Parathyroid adenoma (tissue), 2 donors: ENCODE data around the gene SSX7.
"Not testable (repeated sequence)": the region's sequence is repeated elsewhere in the genome, so short reads cannot be mapped to it uniquely, and the experiment has no call there.

Experiments
- H2AFZ ChIP-seq: fragments of 300-600 bp; sonication (generic); one replicate; pipeline ENCODE4 v1.7.0; 2017; ENCODE audit warnings: antibody characterized with exemption, mild to moderate bottlenecking
- H3K27ac ChIP-seq: fragments of 300-600 bp; sonication (generic); one replicate; pipeline ENCODE4 v1.7.0; 2017
- H3K27me3 ChIP-seq: fragments of 300-600 bp; sonication (generic); one replicate; pipeline ENCODE4 v1.7.0; 2017; ENCODE audit warnings: low read length; ENCODE audit not compliant: control insufficient read depth, insufficient read depth
- H3K36me3 ChIP-seq: fragments of 300-600 bp; sonication (generic); one replicate; pipeline ENCODE4 v1.7.0; 2017; ENCODE audit warnings: low read length; ENCODE audit not compliant: control insufficient read depth, insufficient read depth
- H3K4me1 ChIP-seq: fragments of 300-600 bp; sonication (generic); one replicate; pipeline ENCODE4 v1.7.0; 2017; ENCODE audit warnings: control low read depth
- H3K4me2 ChIP-seq: fragments of 300-600 bp; sonication (generic); one replicate; pipeline ENCODE4 v1.7.0; 2017; ENCODE audit warnings: low read length
- H3K4me3 ChIP-seq: fragments of 300-600 bp; sonication (generic); one replicate; pipeline ENCODE4 v1.7.0; 2017; ENCODE audit warnings: low read depth, low read length
- H3K79me2 ChIP-seq: fragments of 300-600 bp; sonication (generic); one replicate; pipeline ENCODE4 v1.7.0; 2017; ENCODE audit warnings: control low read depth
- H3K9ac ChIP-seq: fragments of 300-600 bp; sonication (generic); one replicate; pipeline ENCODE4 v1.7.0; 2017; ENCODE audit warnings: mild to moderate bottlenecking
- H3K9me3 ChIP-seq: fragments of 300-600 bp; sonication (generic); one replicate; pipeline ENCODE4 v1.7.0; 2017; ENCODE audit warnings: low read length; ENCODE audit not compliant: control insufficient read depth
- CTCF ChIP-seq: fragments of 300-600 bp; sonication (generic); IDR thresholded peaks from one replicate; pipeline ENCODE4 v1.7.0; 2017; ENCODE audit warnings: antibody characterized with exemption, mild to moderate bottlenecking
- donor health status: primary hyperparathyroidism.

The SSX7 gene

GRCh38 chrX:52654800-52655199, at the start of gene SSX7:
Gene SSX7, minus strand, starts transcription at chrX:52654900. Its CDS starts 1,428 bp downstream, at chrX:52653472.
- H3K36me3 ChIP-seq, H3K9me3 ChIP-seq, H3K27ac ChIP-seq, H3K27me3 ChIP-seq, H3K4me3 ChIP-seq, H3K9ac ChIP-seq, H3K4me2 ChIP-seq, H3K79me2 ChIP-seq, H2AFZ ChIP-seq, H3K4me1 ChIP-seq: not testable (repeated sequence)

GRCh38 chrX:52692034-52692433, 37.3 kb upstream of the SSX7 start:
- not testable (repeated sequence) for H3K9ac ChIP-seq, H3K4me1 ChIP-seq, H3K4me3 ChIP-seq, H3K9me3 ChIP-seq, H3K27me3 ChIP-seq, H3K36me3 ChIP-seq, H2AFZ ChIP-seq, H3K79me2 ChIP-seq, H3K27ac ChIP-seq, H3K4me2 ChIP-seq

- H3K79me2 ChIP-seq, H3K9ac ChIP-seq, H3K27ac ChIP-seq, H3K9me3 ChIP-seq, H3K27me3 ChIP-seq, H2AFZ ChIP-seq, H3K36me3 ChIP-seq, H3K4me1 ChIP-seq, H3K4me2 ChIP-seq, H3K4me3 ChIP-seq: not testable (repeated sequence)
Observed at GRCh38 chrX:52662218-52662617, 7.5 kb upstream of the SSX7 start.

GRCh38 chrX:52655475-52655874, 775 bp upstream of the SSX7 start:
- H3K27ac ChIP-seq, H3K36me3 ChIP-seq, H3K4me3 ChIP-seq, H3K9ac ChIP-seq, H3K27me3 ChIP-seq, H3K79me2 ChIP-seq, H3K9me3 ChIP-seq, H3K4me2 ChIP-seq, H3K4me1 ChIP-seq, H2AFZ ChIP-seq: not testable (repeated sequence)

- H3K4me2 ChIP-seq, H3K9ac ChIP-seq, H3K4me3 ChIP-seq, H3K4me1 ChIP-seq, H3K27ac ChIP-seq, H3K27me3 ChIP-seq, H3K9me3 ChIP-seq, H3K79me2 ChIP-seq, H3K36me3 ChIP-seq, H2AFZ ChIP-seq: not testable (repeated sequence)
Observed at GRCh38 chrX:52650676-52651075, 4.0 kb downstream of the SSX7 start.

GRCh38 chrX:52648956-52649355, 5.7 kb downstream of the SSX7 start:
- H3K27ac ChIP-seq, H3K4me1 ChIP-seq, H3K27me3 ChIP-seq, H3K9ac ChIP-seq, H3K9me3 ChIP-seq, H3K36me3 ChIP-seq, H2AFZ ChIP-seq, H3K79me2 ChIP-seq, H3K4me2 ChIP-seq, H3K4me3 ChIP-seq: not testable (repeated sequence)

GRCh38 chrX:52628483-52628882, 26.2 kb downstream of the SSX7 start:
- H3K4me1 ChIP-seq, H3K4me3 ChIP-seq, H3K4me2 ChIP-seq, H3K27ac ChIP-seq, H3K36me3 ChIP-seq, H3K27me3 ChIP-seq, H3K9ac ChIP-seq, H3K79me2 ChIP-seq, H3K9me3 ChIP-seq, H2AFZ ChIP-seq: not testable (repeated sequence)

GRCh38 chrX:52620661-52621060, 34.0 kb downstream of the SSX7 start:
- H3K27ac ChIP-seq, H3K36me3 ChIP-seq, H3K4me2 ChIP-seq, H3K79me2 ChIP-seq, H2AFZ ChIP-seq, H3K27me3 ChIP-seq, H3K4me3 ChIP-seq, H3K9me3 ChIP-seq, H3K9ac ChIP-seq, H3K4me1 ChIP-seq: not testable (repeated sequence)

GRCh38 chrX:52608961-52609360, 45.7 kb downstream of the SSX7 start:
- Histone ChIP-seq H2AFZ (no peak overlapping the region), H3K4me1 (no peaks in the 10 kb centered on the region), H3K27ac (no peak overlapping the region), H3K36me3 (no peaks in the 10 kb centered on the region), H3K9me3 (no peaks in the 10 kb centered on the region), H3K27me3 (no peaks in the 10 kb centered on the region), H3K4me3 (no peak overlapping the region), H3K9ac (no peak overlapping the region), H3K4me2 (no peak overlapping the region), H3K79me2 (no peaks in the 10 kb centered on the region)
- no peak for TF ChIP-seq CTCF

GRCh38 chrX:52603151-52603550, 51.5 kb downstream of the SSX7 start:
- H3K9me3 ChIP-seq, H3K36me3 ChIP-seq, H2AFZ ChIP-seq, H3K9ac ChIP-seq, H3K4me3 ChIP-seq, H3K79me2 ChIP-seq, H3K27me3 ChIP-seq, H3K4me1 ChIP-seq, H3K27ac ChIP-seq, H3K4me2 ChIP-seq: not testable (repeated sequence)
